HCT116 (cell line): ENCODE data around the gene SPATA21.

Source experiments
- CEBPB ChIP-seq: IDR thresholded peaks from 2 replicates; pipeline ENCODE4 v1.6.1; 2012; ENCODE audit warnings: low read depth
- EGR1 ChIP-seq: IDR thresholded peaks from 2 replicates; pipeline ENCODE4 v1.6.1; 2012; ENCODE audit warnings: low read depth
- ELF1 ChIP-seq: IDR thresholded peaks from 2 replicates; pipeline ENCODE4 v1.6.1; 2012; ENCODE audit warnings: low read depth, borderline replicate concordance
- EZH2 ChIP-seq: fragments of 200-600 bp; sonication (generic); IDR thresholded peaks from 2 replicates; pipeline ENCODE4 v1.6.1; 2017; ENCODE audit warnings: antibody characterized with exemption, mixed run types
- EZH2phosphoT487 ChIP-seq: fragments of 200-600 bp; IDR thresholded peaks from 2 replicates; pipeline ENCODE4 v1.6.1; 2018; ENCODE audit warnings: antibody characterized with exemption, borderline replicate concordance
- JUND ChIP-seq: IDR thresholded peaks from 2 replicates; pipeline ENCODE4 v1.6.1; 2012
- POLR2A ChIP-seq: IDR thresholded peaks from 2 replicates; pipeline ENCODE4 v1.7.0; 2011; ENCODE audit warnings: borderline replicate concordance; ENCODE audit not compliant: insufficient read depth, insufficient read length; ENCODE audit errors: extremely low read depth
- POLR2AphosphoS5 ChIP-seq: IDR thresholded peaks from 2 replicates; pipeline ENCODE4 v1.6.1; 2011; ENCODE audit warnings: mild to moderate bottlenecking, low read depth, low read length, moderate library complexity
- RAD21 ChIP-seq: IDR thresholded peaks from 2 replicates; pipeline ENCODE4 v1.6.1; 2012; ENCODE audit warnings: low read depth, mild to moderate bottlenecking
- YY1 ChIP-seq: IDR thresholded peaks from 2 replicates; pipeline ENCODE4 v1.6.1; 2011; ENCODE audit warnings: low read length, low read depth, moderate library complexity, mild to moderate bottlenecking; ENCODE audit not compliant: insufficient replicate concordance; ENCODE audit errors: extremely low read depth
- ZNF274 ChIP-seq: fragments of 200-500 bp; sonication (Bioruptor generic); IDR thresholded peaks from 2 replicates; pipeline ENCODE4 v1.6.1; 2014; ENCODE audit warnings: mild to moderate bottlenecking, low read depth, low read length, inconsistent platforms
- TF ChIP-seq, protein P1 (sequence below): IDR thresholded peaks from 2 replicates; pipeline ENCODE4 v1.6.1; 2012
- TF ChIP-seq, protein P2 (sequence below), 3 experiments: fragments of 200-600 bp in 1 of 3; sonication (generic) in 1 of 3; IDR thresholded peaks in 2 of 3; conservative IDR thresholded peaks in 1 of 3; 2 replicates each; pipeline ENCODE4 v1.5.1; 2012 to 2017; ENCODE audit warnings: low read depth in 2 of 3, low read length in 2 of 3, antibody characterized with exemption in 1 of 3, borderline replicate concordance in 1 of 3, control low read depth in 1 of 3, mild to moderate bottlenecking in 1 of 3, mixed read lengths in 1 of 3, mixed run types in 1 of 3, moderate library complexity in 1 of 3; ENCODE audit not compliant: insufficient read depth in 1 of 3
- TF ChIP-seq, protein P3 (sequence below): IDR thresholded peaks from 2 replicates; pipeline ENCODE4 v1.6.1; 2012; ENCODE audit warnings: low read depth

DNA sequence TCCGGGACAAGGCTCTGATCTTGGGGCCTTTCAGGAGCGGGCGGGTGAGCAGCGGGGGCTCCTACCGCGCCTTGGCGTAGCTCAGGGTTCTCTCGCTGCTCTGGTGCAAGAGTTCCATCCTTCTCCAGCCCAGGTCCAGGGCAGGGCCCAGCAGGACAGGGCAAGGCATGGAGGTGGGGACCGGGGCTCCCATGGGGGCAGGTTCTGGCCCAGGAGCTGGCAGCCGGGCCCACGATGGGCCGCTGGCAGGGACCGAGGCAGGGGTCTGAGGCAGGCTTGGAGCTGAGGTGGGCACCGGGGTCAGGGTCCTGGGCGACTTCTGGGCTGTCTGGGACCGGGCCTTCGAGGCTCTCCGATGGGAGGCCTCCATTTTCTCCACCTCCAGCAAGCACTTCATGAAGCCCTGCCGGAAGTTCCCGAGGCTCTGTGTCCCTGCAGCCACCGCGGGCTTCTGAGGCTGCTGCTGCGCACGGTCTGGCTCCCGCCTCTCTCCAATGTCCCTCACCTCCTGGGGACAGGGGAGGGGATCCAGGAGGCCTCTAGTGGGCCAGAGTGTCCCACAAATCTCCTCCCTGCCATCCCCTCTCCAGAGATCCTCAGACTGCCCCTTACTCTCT is 27.6 kb downstream of the SPATA21 start:
- TF ChIP-seq, protein P1, sequence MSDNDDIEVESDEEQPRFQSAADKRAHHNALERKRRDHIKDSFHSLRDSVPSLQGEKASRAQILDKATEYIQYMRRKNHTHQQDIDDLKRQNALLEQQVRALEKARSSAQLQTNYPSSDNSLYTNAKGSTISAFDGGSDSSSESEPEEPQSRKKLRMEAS = no peak
- TF ChIP-seq POLR2AphosphoS5 (no peak), POLR2A (no peak), ZNF274 (no peak), EGR1 (no peak), RAD21 (no peak), CEBPB (no peak), EZH2 (no peak), YY1 (no peak), EZH2phosphoT487 (no peak), ELF1 (no peak), JUND (no peak)
- TF ChIP-seq, protein P2, sequence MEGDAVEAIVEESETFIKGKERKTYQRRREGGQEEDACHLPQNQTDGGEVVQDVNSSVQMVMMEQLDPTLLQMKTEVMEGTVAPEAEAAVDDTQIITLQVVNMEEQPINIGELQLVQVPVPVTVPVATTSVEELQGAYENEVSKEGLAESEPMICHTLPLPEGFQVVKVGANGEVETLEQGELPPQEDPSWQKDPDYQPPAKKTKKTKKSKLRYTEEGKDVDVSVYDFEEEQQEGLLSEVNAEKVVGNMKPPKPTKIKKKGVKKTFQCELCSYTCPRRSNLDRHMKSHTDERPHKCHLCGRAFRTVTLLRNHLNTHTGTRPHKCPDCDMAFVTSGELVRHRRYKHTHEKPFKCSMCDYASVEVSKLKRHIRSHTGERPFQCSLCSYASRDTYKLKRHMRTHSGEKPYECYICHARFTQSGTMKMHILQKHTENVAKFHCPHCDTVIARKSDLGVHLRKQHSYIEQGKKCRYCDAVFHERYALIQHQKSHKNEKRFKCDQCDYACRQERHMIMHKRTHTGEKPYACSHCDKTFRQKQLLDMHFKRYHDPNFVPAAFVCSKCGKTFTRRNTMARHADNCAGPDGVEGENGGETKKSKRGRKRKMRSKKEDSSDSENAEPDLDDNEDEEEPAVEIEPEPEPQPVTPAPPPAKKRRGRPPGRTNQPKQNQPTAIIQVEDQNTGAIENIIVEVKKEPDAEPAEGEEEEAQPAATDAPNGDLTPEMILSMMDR (IDR thresholded peaks at IDR 0.05 in 2 of 3, conservative IDR thresholded peaks at IDR 0.05 in 1 of 3; ENCODE audit: borderline replicate concordance in 1 of 3, insufficient read depth in 1 of 3, low read depth in 2 of 3, low read length in 2 of 3) = no peak
- TF ChIP-seq, protein P3, sequence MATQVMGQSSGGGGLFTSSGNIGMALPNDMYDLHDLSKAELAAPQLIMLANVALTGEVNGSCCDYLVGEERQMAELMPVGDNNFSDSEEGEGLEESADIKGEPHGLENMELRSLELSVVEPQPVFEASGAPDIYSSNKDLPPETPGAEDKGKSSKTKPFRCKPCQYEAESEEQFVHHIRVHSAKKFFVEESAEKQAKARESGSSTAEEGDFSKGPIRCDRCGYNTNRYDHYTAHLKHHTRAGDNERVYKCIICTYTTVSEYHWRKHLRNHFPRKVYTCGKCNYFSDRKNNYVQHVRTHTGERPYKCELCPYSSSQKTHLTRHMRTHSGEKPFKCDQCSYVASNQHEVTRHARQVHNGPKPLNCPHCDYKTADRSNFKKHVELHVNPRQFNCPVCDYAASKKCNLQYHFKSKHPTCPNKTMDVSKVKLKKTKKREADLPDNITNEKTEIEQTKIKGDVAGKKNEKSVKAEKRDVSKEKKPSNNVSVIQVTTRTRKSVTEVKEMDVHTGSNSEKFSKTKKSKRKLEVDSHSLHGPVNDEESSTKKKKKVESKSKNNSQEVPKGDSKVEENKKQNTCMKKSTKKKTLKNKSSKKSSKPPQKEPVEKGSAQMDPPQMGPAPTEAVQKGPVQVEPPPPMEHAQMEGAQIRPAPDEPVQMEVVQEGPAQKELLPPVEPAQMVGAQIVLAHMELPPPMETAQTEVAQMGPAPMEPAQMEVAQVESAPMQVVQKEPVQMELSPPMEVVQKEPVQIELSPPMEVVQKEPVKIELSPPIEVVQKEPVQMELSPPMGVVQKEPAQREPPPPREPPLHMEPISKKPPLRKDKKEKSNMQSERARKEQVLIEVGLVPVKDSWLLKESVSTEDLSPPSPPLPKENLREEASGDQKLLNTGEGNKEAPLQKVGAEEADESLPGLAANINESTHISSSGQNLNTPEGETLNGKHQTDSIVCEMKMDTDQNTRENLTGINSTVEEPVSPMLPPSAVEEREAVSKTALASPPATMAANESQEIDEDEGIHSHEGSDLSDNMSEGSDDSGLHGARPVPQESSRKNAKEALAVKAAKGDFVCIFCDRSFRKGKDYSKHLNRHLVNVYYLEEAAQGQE = no peak
